Measurements from ENCODE around the gene SLC35A4.
"Not testable (repeated sequence)": the region's sequence is repeated elsewhere in the genome, so short reads cannot be mapped to it uniquely, and the experiment has no call there.

Gene SLC35A4

GRCh38 chr5:140558542-140558941 lies 6.1 kb upstream of the SLC35A4 start:
- no peak for DNase-seq (ENCODE audit: low read depth)

- DNase-seq (ENCODE audit: low read depth): no peak
Observed at GRCh38 chr5:140560227-140560626, 4.4 kb upstream of the SLC35A4 start.

- no peak for DNase-seq (ENCODE audit: low read depth)
Observed at GRCh38 chr5:140561753-140562523, 2.7 kb upstream of the SLC35A4 start.

GRCh38 chr5:140563596-140563995 lies 1.0 kb upstream of the SLC35A4 start:
- DNase-seq (ENCODE audit: low read depth): no peak

GRCh38 chr5:140565024-140565779 lies 574 bp downstream of the SLC35A4 start:
- DNase-seq (ENCODE audit: low read depth): no peak

GRCh38 chr5:140565780-140566095 lies 1.1 kb downstream of the SLC35A4 start:
- DNase-seq (ENCODE audit: low read depth): no peak

GRCh38 chr5:140566665-140567064 lies 2.0 kb downstream of the SLC35A4 start:
- no peak for DNase-seq (ENCODE audit: low read depth)

- DNase-seq (ENCODE audit: low read depth): no peak
Observed at GRCh38 chr5:140567136-140567818, 2.6 kb downstream of the SLC35A4 start.

GRCh38 chr5:140567871-140568270 lies 3.2 kb downstream of the SLC35A4 start:
- no peak for DNase-seq (ENCODE audit: low read depth)

- no peak for DNase-seq (ENCODE audit: low read depth)
Observed at GRCh38 chr5:140568443-140569063, 3.9 kb downstream of the SLC35A4 start.

GRCh38 chr5:140569197-140569596 lies 4.6 kb downstream of the SLC35A4 start:
- DNase-seq (ENCODE audit: low read depth): no peak

- DNase-seq (ENCODE audit: low read depth): no peak
Observed at GRCh38 chr5:140570058-140570457, 5.4 kb downstream of the SLC35A4 start.

GRCh38 chr5:140570488-140570887 lies 5.9 kb downstream of the SLC35A4 start:
- DNase-seq (ENCODE audit: low read depth): no peak

GRCh38 chr5:140571105-140571504 lies 6.5 kb downstream of the SLC35A4 start:
- DNase-seq (ENCODE audit: low read depth): no peak

- DNase-seq (ENCODE audit: low read depth): no peak
Observed at GRCh38 chr5:140573683-140574082, 9.1 kb downstream of the SLC35A4 start.

GRCh38 chr5:140574165-140574564 lies 9.5 kb downstream of the SLC35A4 start:
- DNase-seq (ENCODE audit: low read depth): no peak

- no peak for DNase-seq (ENCODE audit: low read depth)
Observed at GRCh38 chr5:140575309-140575708, 10.7 kb downstream of the SLC35A4 start.

- DNase-seq (ENCODE audit: low read depth): no peak
Observed at GRCh38 chr5:140576776-140577201, 12.2 kb downstream of the SLC35A4 start.

GRCh38 chr5:140579188-140579747 lies 14.6 kb downstream of the SLC35A4 start:
- not testable (repeated sequence) for DNase-seq (ENCODE audit: low read depth)

GRCh38 chr5:140587495-140587894 lies 22.9 kb downstream of the SLC35A4 start:
- DNase-seq (ENCODE audit: low read depth): no peak

GRCh38 chr5:140588311-140589070 lies 23.9 kb downstream of the SLC35A4 start:
- DNase-seq (ENCODE audit: low read depth): no peak

Measured in activated gamma-delta T cell treated with anti-CD3 and anti-CD28 coated beads, Interleukin-2, amount 50 U/mL, for 16 hours (primary cell).